ENCODE data around the gene FKBP11.

The FKBP11 gene

GRCh38 chr12:48958049-48958388 lies 32.7 kb upstream of the FKBP11 start:
- Histone ChIP-seq H3K4me3 (replicated peaks; ENCODE audit: low read depth, low read length) (peak overlapping the region; percentile 80), H3K27me3 (replicated peaks; ENCODE audit: control insufficient read depth, insufficient read depth, low read length) (no peaks in the 10 kb centered on the region), H3K36me3 (ENCODE audit: control insufficient read depth, insufficient read depth, low read length) (peaks cover 1% of the 10 kb centered on the region; the same call in 1 of the 2 replicates)
- DNase-seq (ENCODE audit: extremely low read depth, insufficient read length): no peak
- TF ChIP-seq CTCF (IDR thresholded peaks at IDR 0.05; ENCODE audit: insufficient read depth, low read length, poor library complexity, severe bottlenecking): no peak

GRCh38 chr12:48957141-48958048 lies 32.1 kb upstream of the FKBP11 start, which contains the start of gene ARF3:
Gene ARF3 (minus strand): TSS chr12:48957487. CDS start chr12:48941095, 16,392 bp downstream.
- DNase-seq (ENCODE audit: extremely low read depth, insufficient read length): peak; percentile 92
- no peak for TF ChIP-seq CTCF (IDR thresholded peaks at IDR 0.05; ENCODE audit: insufficient read depth, low read length, poor library complexity, severe bottlenecking)
- Histone ChIP-seq H3K36me3 (ENCODE audit: control insufficient read depth, insufficient read depth, low read length) (peaks cover 1% of the 10 kb centered on the region; the same call in 1 of the 2 replicates), H3K27me3 (replicated peaks; ENCODE audit: control insufficient read depth, insufficient read depth, low read length) (no peaks in the 10 kb centered on the region), H3K4me3 (replicated peaks; ENCODE audit: low read depth, low read length) (peak within 1 kb of the TSS; percentile 80)

- Histone ChIP-seq H3K4me3 (replicated peaks; ENCODE audit: low read depth, low read length) (peak overlapping the region; percentile 80), H3K27me3 (replicated peaks; ENCODE audit: control insufficient read depth, insufficient read depth, low read length) (no peaks in the 10 kb centered on the region), H3K36me3 (ENCODE audit: control insufficient read depth, insufficient read depth, low read length) (peaks cover 1% of the 10 kb centered on the region; the same call in 1 of the 2 replicates)
- no peak for DNase-seq (ENCODE audit: extremely low read depth, insufficient read length)
- TF ChIP-seq CTCF (IDR thresholded peaks at IDR 0.05; ENCODE audit: insufficient read depth, low read length, poor library complexity, severe bottlenecking): no peak
These were observed 31.2 kb upstream of the FKBP11 start for GRCh38 chr12:48956279-48957140.

GRCh38 chr12:48954841-48955501 lies 29.7 kb upstream of the FKBP11 start:
- Histone ChIP-seq H3K27me3 (replicated peaks; ENCODE audit: control insufficient read depth, insufficient read depth, low read length) (no peaks in the 10 kb centered on the region), H3K36me3 (ENCODE audit: control insufficient read depth, insufficient read depth, low read length) (peaks cover 1% of the 10 kb centered on the region; the same call in 1 of the 2 replicates), H3K4me3 (replicated peaks; ENCODE audit: low read depth, low read length) (no peak overlapping the region)
- TF ChIP-seq CTCF (IDR thresholded peaks at IDR 0.05; ENCODE audit: insufficient read depth, low read length, poor library complexity, severe bottlenecking): no peak
- DNase-seq (ENCODE audit: extremely low read depth, insufficient read length): no peak

- DNase-seq (ENCODE audit: extremely low read depth, insufficient read length): no peak
- TF ChIP-seq CTCF (IDR thresholded peaks at IDR 0.05; ENCODE audit: insufficient read depth, low read length, poor library complexity, severe bottlenecking): no peak
- H3K4me3 ChIP-seq (replicated peaks; ENCODE audit: low read depth, low read length): no peak overlapping the region
- peaks cover 1% of the 10 kb centered on the region; the same call in 1 of the 2 replicates for H3K36me3 ChIP-seq (ENCODE audit: control insufficient read depth, insufficient read depth, low read length)
- H3K27me3 ChIP-seq (replicated peaks; ENCODE audit: control insufficient read depth, insufficient read depth, low read length): no peaks in the 10 kb centered on the region
These were observed 28.8 kb upstream of the FKBP11 start for GRCh38 chr12:48954061-48954460.
